Measurements from ENCODE around the gene SLC26A8. TPM values are rescaled to one million over a fixed set of nuclear protein-coding genes. Genes with fewer than 3 reads are reported as not detected.

SLC26A8 gene
- total and polyA plus RNA-seq, 2 of the 13 experiments (the other 11 are each of a cell fraction or from before 2014, with no cell fraction given): 0.46 TPM; not detected in 1

- TF ChIP-seq BCLAF1 (IDR thresholded peaks at IDR 0.05): no peak
These were observed 47.1 kb downstream of the SLC26A8 start (continued) for GRCh38 chr6:35977308-35977707.

GRCh38 chr6:35973670-35974222 is 50.7 kb downstream of the SLC26A8 start:
- peak; percentile 94 for FAIRE-seq
- peak; percentile 36; the same call in 1 of the 2 replicates for TF ChIP-seq MAX (IDR thresholded peaks at IDR 0.05)
- no peak for TF ChIP-seq KDM1A (CRISPR knock-in tag; IDR thresholded peaks at IDR 0.05)
- TF ChIP-seq FOXK1 (CRISPR knock-in tag; IDR thresholded peaks at IDR 0.05; ENCODE audit: borderline replicate concordance, low read depth): peak; percentile 75; the same call in 1 of the 2 replicates
- no peak for TF ChIP-seq ZNF569 (CRISPR knock-in tag; IDR thresholded peaks at IDR 0.05; ENCODE audit: borderline replicate concordance)
- TF ChIP-seq, protein P1, sequence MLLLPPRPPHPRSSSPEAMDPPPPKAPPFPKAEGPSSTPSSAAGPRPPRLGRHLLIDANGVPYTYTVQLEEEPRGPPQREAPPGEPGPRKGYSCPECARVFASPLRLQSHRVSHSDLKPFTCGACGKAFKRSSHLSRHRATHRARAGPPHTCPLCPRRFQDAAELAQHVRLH (CRISPR knock-in tag; IDR thresholded peaks at IDR 0.05; ENCODE audit: borderline replicate concordance, low read depth): no peak; the same call in 1 of the 2 replicates
- TF ChIP-seq ZFP36 (IDR thresholded peaks at IDR 0.05; ENCODE audit: borderline replicate concordance, low read depth, low read length, partially characterized antibody): no peak
- TF ChIP-seq ZNF350 (CRISPR knock-in tag; IDR thresholded peaks at IDR 0.05; ENCODE audit: borderline replicate concordance, low read depth): peak; percentile 44; the same call in 1 of the 2 replicates
- no peak for TF ChIP-seq ZSCAN20 (CRISPR knock-in tag; IDR thresholded peaks at IDR 0.05; ENCODE audit: borderline replicate concordance)
- no peak for TF ChIP-seq HOXD1 (CRISPR knock-in tag; IDR thresholded peaks at IDR 0.05)
- peak; percentile 15; the same call in 1 of the 2 replicates for TF ChIP-seq TFAP4 (IDR thresholded peaks at IDR 0.05; ENCODE audit: borderline replicate concordance, low read depth)
- peak; percentile 86 for TF ChIP-seq ZNF441 (CRISPR knock-in tag; IDR thresholded peaks at IDR 0.05; ENCODE audit: borderline replicate concordance)
- no peak for TF ChIP-seq KLF15 (CRISPR knock-in tag; IDR thresholded peaks at IDR 0.05; ENCODE audit: borderline replicate concordance)
- 0 out of 2 replicates have a peak, but pooled peaks have one; percentile 20 for TF ChIP-seq ZFX (CRISPR knock-in tag; IDR thresholded peaks at IDR 0.05; ENCODE audit: low read depth)
- TF ChIP-seq ZNF710 (CRISPR knock-in tag; IDR thresholded peaks at IDR 0.05; ENCODE audit: borderline replicate concordance): peak; percentile 64; the same call in 1 of the 2 replicates

More at GRCh38 chr6:35973670-35974222, 50.7 kb downstream of the SLC26A8 start:
- intact Hi-C loops (cut with micrococcal nuclease; ENCODE audit: unreplicated experiment): loop anchor here (1.0 kb wide), 1 partner anchor 54 kb away; the partner anchor contains the start of gene MAPK14
- DNase-seq (ENCODE audit: low spot score): peak; percentile 93
- peaks cover 32% of the 10 kb centered on the region for H3K4me1 ChIP-seq (ENCODE audit: insufficient read depth, low read length)
- peak overlapping the region; percentile 76 for H3K4me2 ChIP-seq (ENCODE audit: low read depth, low read length)
- in situ Hi-C loops (cut with HindIII; ENCODE audit: extremely low pct_ligation_motif_present, low pct_unique_long_range_greater_than_20kb): no loop called here
- H3K9ac ChIP-seq (ENCODE audit: insufficient read depth, low read depth, low read length): no peak overlapping the region
- peak overlapping the region; percentile 67 for H3K27ac ChIP-seq (ENCODE audit: extremely low read length, insufficient read depth, low read length)
- no peaks in the 10 kb centered on the region; a peak in 1 of 5 replicates for H3K36me3 ChIP-seq (replicated peaks in 1 of 2; ENCODE audit: control insufficient read depth in 1 of 2, insufficient read depth in 2 of 2, low read length in 2 of 2)
- CTCF ChIA-PET (ENCODE audit: low intra/inter-chr PET ratio, low total read pairs): no interaction called here
- BruUV-seq (replicated peaks): no TSS peak
- H3K9me3 ChIP-seq (ENCODE audit: low read length): no peaks in the 10 kb centered on the region
- H3K27me3 ChIP-seq (ENCODE audit: control insufficient read depth in 1 of 2, insufficient read depth in 2 of 2, low read length in 2 of 2): no peaks in the 10 kb centered on the region
- H3K4me3 ChIP-seq (replicated peaks in 1 of 3; ENCODE audit: insufficient read depth in 1 of 3, low read depth in 2 of 3, low read length in 3 of 3): peak overlapping the region in 2 of 3 experiments; percentile 13 to 23; a peak in 1 of 6 replicates
- POLR2A ChIA-PET: interaction anchor here (0.6 to 1.1 kb wide), 3 partner anchors 40 to 372 kb away, joined by 3 to 5 read pairs (median 3); no protein-coding TSS in a partner anchor
- no peaks in the 10 kb centered on the region for H3K79me2 ChIP-seq (ENCODE audit: insufficient read depth, low read length)
- ATAC-seq: peak; percentile 85
- H4K20me1 ChIP-seq (ENCODE audit: insufficient read depth, low read length): no peaks in the 10 kb centered on the region
- H2AFZ ChIP-seq (ENCODE audit: low read length): no peak overlapping the region
- 24% methylated on average over 9 of the region's 9 CpGs for WGBS (ENCODE audit: low lambda C conversion rate)
